Endometrium (tissue), 2 donors: ENCODE results near the gene CORO6.

Experiments
- FAIRE-seq: peaks from 2 replicates; lab custom pipeline; 2012; peaks lifted over from hg19 to GRCh38; lab: Jason Lieb, UNC
- donor health status: control.
- donor health status: control.

The CORO6 gene

GRCh38 chr17:29590411-29591145, 32.1 kb downstream of the CORO6 start:
- FAIRE-seq: no peak

DNA sequence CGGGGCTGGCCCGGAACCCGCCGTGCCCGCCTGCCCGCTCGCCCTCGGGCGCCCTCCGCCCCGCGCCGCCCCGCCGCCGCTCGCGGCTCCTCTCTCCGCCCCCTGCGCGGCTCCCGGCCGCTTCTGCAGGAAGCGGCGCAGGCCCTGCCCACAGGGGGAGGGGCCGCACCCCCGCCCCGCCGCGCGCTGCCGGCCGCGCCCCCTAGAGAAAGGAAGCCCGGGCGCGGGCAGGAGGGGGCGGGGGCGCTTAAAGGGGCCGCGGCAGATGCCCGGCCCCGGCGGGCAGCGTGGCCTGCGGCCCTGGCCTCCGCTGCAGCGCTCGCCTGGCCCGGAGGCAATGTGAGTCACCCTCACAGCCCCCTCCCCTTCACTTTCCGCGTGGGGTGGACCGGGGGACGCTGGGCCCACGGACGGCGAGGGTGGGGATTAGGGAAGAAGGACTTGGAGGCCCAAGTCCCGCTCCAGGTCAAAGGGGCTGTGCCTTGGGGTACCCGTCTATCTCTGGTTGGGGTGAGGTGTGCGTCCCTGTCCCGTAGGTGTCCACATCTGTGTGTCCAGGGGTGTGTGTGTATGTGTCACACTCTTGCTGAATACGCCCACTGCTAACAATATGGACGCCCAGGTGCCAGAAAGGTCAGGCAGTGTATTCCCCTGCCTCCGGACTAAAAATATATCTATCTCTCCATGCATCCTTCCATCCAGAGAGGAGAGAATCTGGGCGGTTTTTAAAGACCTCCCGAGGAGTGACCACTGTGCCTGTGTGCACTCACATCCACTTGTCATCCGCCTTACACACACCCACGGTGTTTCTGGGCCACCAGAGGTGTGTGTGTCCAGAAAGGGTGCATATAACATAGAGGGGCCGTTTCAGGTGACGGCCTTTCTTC, 32.9 kb downstream of the CORO6 start, which contains the start of gene GIT1:
TSS of gene GIT1 (minus strand) at position 125 of the 887 bp plus-strand sequence. CDS start 270 bp downstream, outside the sequence.
- FAIRE-seq: no peak

DNA sequence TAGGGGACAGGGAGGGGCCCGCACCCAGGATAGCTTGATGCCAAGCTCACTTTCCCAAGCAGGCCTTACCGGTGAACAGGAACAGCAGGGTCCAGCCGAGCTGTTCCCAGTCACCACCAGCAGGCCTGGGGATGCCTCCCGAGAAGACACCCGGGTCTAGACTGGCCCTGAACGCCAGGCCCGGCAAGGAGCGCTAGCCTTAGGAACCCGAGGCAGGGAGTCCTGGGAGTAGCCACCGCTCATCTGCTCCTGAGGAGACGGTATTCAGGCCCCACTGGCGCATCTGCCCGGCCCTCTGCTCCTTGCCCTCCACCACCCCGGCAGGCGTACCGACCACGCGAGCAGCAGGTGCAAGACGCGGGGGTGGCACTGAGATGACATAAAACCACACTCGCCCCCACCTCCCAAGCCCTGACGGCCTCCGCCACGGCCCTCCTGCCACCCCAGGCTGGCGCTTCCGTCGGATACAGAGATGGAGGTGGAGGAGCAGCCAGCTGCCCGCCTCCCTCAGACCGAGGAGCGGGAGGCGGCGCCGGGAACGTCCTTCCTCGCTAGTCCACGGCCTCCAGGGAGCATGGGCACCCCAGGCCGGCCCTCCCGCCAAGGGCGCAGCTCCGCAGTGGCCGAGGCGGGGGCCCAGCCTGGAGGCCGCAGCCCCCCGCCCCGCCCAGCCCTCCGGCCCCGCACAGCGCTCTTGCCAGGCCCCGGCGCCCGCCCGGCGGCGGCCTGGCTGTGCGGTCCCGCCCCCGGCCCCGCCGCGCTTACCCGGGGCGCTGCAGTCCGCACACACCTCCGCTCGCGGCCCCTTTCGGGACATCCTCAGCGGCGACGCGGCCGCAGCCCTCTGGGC, 33.9 kb downstream of the CORO6 start:
- FAIRE-seq: no peak

DNA sequence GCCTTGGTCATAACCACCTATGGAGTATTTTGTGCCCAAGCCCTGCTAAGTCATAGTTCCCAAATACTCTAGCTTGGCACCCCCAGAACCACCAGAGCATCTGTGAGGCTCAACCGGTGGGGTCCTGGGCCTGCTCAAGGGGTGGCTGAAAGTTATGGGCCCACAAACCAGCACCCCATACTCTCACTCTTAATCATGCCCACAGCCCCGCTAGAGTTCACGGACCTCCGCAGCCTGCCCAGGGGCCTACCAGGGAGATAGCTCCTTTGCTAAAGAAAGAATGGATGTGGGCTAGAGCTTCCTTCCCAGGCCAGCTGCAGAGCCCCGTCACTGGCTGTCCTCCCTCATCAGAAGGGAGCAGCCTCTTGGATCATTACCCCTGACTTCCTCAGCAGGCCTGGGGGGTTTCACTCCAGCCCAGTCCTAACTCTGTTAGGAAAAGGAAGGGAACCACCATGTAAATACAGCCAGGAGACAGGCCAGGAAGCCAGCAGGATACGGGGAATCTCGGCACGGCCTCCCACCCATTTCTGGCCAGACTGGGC, 34.6 kb downstream of the CORO6 start:
- FAIRE-seq: no peak

DNA sequence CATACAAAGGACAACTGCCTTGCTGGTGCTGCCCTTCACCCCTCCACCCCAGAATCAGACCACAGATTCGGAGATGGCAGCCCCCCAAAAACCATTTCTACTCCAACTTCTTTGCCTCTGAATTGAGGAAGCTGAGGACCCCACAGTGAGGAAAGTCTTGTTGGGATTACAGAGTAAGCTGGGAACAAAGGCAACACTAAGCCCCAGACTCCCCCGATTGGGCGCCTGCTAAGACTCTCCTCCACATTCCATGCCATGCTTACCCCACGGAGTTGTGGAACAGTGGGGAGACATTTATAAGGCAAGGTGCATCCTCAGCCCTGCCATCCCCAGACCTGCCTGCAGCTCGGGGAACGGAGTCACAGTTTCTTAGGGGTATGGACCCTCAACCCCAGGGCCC, 35.1 kb downstream of the CORO6 start:
- FAIRE-seq: no peak

DNA sequence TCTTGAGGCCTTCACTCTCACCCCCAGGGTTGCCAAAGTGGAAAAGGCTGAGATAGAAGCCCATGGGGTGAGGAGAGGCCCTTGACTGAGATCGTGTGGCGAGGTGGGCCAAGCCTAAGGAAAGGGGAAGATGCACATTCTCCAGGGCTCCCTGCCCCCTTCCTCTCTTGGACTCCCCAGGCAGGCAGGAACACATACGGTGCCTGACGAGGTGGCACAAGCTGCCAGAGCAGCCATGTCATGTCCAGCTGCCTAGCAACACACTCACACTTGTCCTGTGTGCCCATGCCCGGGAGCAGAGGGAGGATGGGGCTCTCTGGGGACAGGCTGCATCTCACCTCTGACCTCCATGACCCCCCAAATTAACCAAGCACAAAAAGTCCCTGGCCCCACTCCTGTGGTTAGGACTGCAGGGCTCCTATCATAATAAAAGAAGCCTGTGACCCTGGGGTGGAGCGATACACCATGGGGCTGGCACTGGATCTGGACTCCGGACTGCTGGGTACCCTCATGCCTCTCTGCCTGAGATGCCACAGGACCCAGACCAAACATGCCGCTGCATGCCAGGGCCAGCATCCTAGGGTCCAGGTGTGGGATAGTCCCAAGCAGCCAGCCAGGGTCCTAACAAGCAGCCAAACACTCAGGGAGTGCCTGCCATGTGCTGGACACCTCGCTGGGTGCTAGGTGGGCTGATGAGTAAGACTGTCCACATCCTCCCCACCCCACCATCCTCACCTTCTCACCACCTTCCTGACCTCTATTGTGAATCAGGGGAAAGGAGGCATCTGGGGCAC, 35.8 kb downstream of the CORO6 start:
- FAIRE-seq: no peak

- FAIRE-seq: no peak
Observed at GRCh38 chr17:29585080-29585751, 37.5 kb downstream of the CORO6 start.

DNA sequence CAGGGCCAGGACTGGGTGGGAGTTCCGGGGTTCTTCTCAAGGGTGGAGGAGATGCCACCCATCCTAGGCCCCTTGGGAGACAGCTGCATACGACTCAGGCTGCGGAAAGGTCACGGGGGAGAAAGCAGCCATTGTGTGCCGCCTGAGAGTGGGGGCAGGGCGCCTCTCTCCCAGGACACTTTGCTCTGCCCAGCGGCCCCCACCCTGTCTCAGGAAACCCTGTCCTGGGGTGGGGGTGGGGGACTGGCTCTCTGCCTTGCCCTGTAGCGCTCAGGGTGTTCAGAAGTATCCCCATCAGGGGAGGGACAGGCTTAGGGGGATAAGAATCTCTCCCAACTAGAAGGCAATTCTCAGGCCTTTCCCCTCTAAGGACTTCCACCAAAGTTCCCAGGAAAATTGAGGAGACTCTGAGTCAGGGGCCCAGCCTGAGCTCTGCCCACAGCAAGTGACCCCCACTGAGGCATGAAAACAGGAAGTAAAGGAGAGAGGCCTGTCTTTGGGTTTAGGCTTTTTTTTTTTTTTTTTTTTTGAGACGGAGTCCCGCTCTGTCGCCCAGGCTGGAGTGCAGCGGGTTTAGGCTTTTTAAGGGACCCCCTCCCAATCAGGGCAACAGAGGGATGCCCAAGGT, 38.1 kb downstream of the CORO6 start:
- no peak for FAIRE-seq

GRCh38 chr17:29583324-29584248, 39.1 kb downstream of the CORO6 start:
- FAIRE-seq: no peak

- FAIRE-seq: no peak
Observed at GRCh38 chr17:29582772-29583171, 39.9 kb downstream of the CORO6 start.

- no peak for FAIRE-seq
Observed at GRCh38 chr17:29582254-29582765, 40.4 kb downstream of the CORO6 start.

DNA sequence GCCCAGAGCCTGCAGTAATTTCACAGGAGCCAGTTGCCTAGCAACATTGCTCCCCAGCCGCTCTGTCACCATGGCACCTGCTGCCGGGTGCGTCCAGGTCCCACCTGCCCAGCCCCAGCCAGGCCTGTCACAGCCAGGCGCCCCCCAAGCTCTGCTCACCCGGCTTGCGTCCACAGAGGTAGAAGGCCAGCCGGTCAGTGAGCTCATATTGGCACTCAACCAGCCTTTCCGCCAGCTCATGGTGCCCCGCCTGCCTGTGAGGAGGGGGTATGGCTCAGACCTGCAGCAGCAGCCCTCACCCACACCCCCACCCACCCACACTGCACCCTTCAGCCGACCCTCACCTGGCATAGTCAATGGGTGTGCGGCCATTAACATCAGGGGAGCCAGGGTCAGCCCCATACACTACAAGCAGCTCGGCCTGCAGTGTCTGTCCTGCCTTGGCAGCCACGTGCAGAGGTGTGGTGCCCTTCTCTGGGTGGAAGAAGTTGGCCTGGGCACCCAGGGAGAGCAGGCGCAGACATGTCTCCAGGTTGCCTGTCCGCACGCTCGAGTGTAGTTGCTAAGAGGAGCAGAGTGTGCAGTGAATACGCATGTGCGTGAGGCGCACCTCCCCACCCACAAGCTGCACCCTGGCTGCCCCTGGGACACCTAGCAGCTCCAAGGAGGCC, 41.0 kb downstream of the CORO6 start:
- FAIRE-seq: no peak

DNA sequence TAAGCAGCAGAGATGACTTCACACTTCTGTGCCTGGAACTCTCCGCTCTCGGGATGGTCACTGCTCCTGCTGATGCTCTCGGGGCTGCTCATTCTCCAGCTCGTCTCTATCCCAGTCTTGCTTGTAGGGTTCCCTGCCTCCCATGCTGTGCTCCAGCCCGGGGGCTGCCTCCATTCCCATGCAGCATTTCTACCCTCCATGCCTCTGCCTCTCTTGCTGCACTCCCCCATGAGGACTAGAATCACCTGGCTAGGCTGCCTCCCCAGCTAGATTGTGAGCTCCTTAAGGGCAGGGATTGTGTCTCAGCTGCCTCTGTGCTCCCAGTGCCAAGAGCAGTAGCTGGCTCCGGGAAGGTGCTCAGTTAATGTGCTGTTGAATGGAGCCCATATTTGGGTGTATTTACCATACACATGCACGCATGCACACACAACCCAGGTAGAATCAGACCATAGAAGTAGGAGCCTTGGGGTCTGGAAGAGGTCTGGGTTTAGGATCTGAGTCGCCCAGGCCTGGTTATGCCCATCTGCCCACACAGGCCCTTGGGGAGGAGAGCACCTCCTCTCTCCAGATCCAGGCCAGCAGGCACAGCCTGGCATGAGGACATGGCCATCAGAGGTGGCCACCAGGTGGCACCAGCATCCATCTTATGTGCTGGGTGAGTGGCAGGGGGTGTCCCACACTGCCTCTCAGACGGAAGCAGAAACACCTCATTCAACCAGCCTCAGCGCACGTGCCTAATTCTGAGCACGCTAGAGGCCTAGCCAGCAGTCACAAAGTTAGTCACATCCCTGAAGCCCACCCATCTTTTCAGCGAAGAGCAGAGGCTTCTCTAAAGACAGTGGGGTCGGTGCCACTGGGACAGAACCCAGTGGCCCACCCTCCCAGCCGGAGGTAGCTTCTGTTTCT, 42.6 kb downstream of the CORO6 start:
- no peak for FAIRE-seq

DNA sequence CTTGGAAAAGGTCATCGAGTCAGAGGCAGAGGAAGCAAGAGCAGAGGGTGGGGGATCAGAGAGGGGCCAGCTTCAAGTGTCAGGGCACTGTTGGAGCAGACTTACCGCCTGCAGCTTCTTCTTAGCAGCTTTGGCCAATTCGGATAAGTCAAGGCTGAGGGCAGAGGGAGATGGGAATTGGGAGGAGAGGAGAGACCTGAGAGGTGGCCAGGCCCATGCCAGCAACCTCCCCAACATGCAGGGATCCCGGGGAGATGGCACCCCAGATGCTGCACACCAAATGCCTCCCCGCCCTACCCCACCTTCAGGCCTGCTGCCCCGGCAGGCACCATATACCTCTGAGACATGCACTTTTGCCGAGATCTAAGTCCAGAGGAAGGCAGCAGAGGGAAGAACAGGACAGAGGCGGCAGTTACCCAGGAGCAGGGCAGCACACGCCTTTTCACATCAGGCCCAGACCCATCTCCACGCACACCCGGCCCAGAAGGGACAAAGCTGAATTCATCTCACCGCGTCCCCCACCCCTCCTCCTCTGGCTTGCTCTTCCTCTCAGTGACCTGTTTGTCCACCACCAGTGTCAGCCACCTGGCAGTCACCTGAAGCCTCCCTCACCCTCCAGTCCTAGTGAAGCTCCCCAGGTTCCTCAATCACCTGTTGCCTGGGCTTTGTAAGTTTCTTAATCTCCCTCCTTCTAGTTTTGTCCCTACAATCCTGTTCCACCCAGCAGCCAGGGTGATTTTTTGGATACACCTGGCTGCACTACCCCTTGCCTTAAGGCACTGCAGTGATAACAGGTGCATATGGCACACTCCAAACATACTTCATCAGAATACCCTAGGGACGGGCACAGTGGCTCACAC, 43.9 kb downstream of the CORO6 start:
- FAIRE-seq: no peak

- no peak for FAIRE-seq
Observed at GRCh38 chr17:29577385-29578211, 45.1 kb downstream of the CORO6 start.
